GM13976 (cell line): ENCODE data around the gene EXOC4.

Experiments
- DNase-seq: peaks from one replicate; pipeline ENCODE4 v3.0.0; 2012; ENCODE audit warnings: low spot score
- CTCF ChIP-seq: IDR thresholded peaks from 2 replicates; pipeline ENCODE4 v1.5.1; 2012; ENCODE audit warnings: borderline replicate concordance, mild to moderate bottlenecking; ENCODE audit not compliant: insufficient read depth; ENCODE audit errors: extremely low read depth, missing control alignments, control extremely low read depth
- in situ Hi-C: fragments of 300-500 bp; cut with MboI; formaldehyde crosslinking; loops from one replicate; pipeline ENCODE4 v1.12.0; 2022; ENCODE audit warnings: low sequenced_read_pairs, mixed read lengths, inconsistent platforms; ENCODE audit not compliant: unreplicated experiment

EXOC4 gene

GRCh38 chr7:133780912-133781311, 528.0 kb downstream of the EXOC4 start:
- in situ Hi-C loops: no loop called here
- TF ChIP-seq CTCF: no peak
- DNase-seq: no peak

- in situ Hi-C loops: no loop called here
- no peak for DNase-seq
- no peak for TF ChIP-seq CTCF
Measured at GRCh38 chr7:133781486-133782090, 528.7 kb downstream of the EXOC4 start.

GRCh38 chr7:133782470-133782869, 529.6 kb downstream of the EXOC4 start:
- in situ Hi-C loops: no loop called here
- TF ChIP-seq CTCF: no peak
- DNase-seq: no peak

GRCh38 chr7:133783276-133783675, 530.4 kb downstream of the EXOC4 start:
- TF ChIP-seq CTCF: no peak
- in situ Hi-C loops: no loop called here
- DNase-seq: no peak

- no peak for DNase-seq
- TF ChIP-seq CTCF: no peak
Measured at GRCh38 chr7:133784486-133785001, 531.7 kb downstream of the EXOC4 start.

GRCh38 chr7:133786401-133786937, 533.6 kb downstream of the EXOC4 start:
- in situ Hi-C loops: no loop called here
- no peak for DNase-seq
- no peak for TF ChIP-seq CTCF

More at GRCh38 chr7:133784486-133785001, 531.7 kb downstream of the EXOC4 start:
- in situ Hi-C loops: no loop called here
